HG02571 (cell line): Measurements from ENCODE around the gene ETV2.
"Not testable (repeated sequence)": the region's sequence is repeated elsewhere in the genome, so short reads cannot be mapped to it uniquely, and the experiment has no call there.

Source experiments
- ATAC-seq: cut with Tn5 transposase; IDR thresholded peaks from one replicate; pipeline ENCODE4 v1.9.1; 2021; ENCODE audit warnings: mild to moderate bottlenecking, moderate library complexity; ENCODE audit not compliant: unreplicated experiment

ETV2 gene

GRCh38 chr19:35641515-35642151, at the start of gene ETV2:
ETV2 (plus strand) TSS chr19:35641745; CDS start chr19:35642461, 716 bp downstream.
- ATAC-seq = no peak

GRCh38 chr19:35592226-35592625, 49.3 kb upstream of the ETV2 start:
- ATAC-seq = no peak

- not testable (repeated sequence) for ATAC-seq
These were observed 46.5 kb upstream of the ETV2 start for GRCh38 chr19:35595026-35595425.

GRCh38 chr19:35595928-35596327, 45.6 kb upstream of the ETV2 start:
- ATAC-seq = no peak

GRCh38 chr19:35596366-35596999, 45.1 kb upstream of the ETV2 start:
- ATAC-seq = no peak

GRCh38 chr19:35601971-35602370, 39.6 kb upstream of the ETV2 start:
- ATAC-seq = no peak

GRCh38 chr19:35604436-35604835, 37.1 kb upstream of the ETV2 start:
- ATAC-seq = not testable (repeated sequence)

- not testable (repeated sequence) for ATAC-seq
These were observed 34.4 kb upstream of the ETV2 start for GRCh38 chr19:35607170-35607569.

- no peak for ATAC-seq
These were observed 33.9 kb upstream of the ETV2 start for GRCh38 chr19:35607661-35608060.

GRCh38 chr19:35608251-35608650, 33.3 kb upstream of the ETV2 start:
- no peak for ATAC-seq

GRCh38 chr19:35609851-35610353, 31.6 kb upstream of the ETV2 start:
- ATAC-seq = no peak

GRCh38 chr19:35612224-35612558, 29.4 kb upstream of the ETV2 start:
- ATAC-seq = no peak

GRCh38 chr19:35612559-35613321, 28.8 kb upstream of the ETV2 start, which contains the start of gene HAUS5:
HAUS5 (plus strand) TSS chr19:35612735; CDS start chr19:35612795, 60 bp downstream.
- peak; percentile 55 for ATAC-seq

- ATAC-seq = no peak
These were observed 28.0 kb upstream of the ETV2 start for GRCh38 chr19:35613574-35613973.

GRCh38 chr19:35615036-35615435, 26.5 kb upstream of the ETV2 start:
- ATAC-seq = no peak

GRCh38 chr19:35618857-35619256, 22.7 kb upstream of the ETV2 start:
- ATAC-seq = no peak

GRCh38 chr19:35619290-35619923, 22.1 kb upstream of the ETV2 start:
- no peak for ATAC-seq

GRCh38 chr19:35620001-35620400, 21.5 kb upstream of the ETV2 start:
- no peak for ATAC-seq

- no peak for ATAC-seq
These were observed 19.8 kb upstream of the ETV2 start for GRCh38 chr19:35621708-35622107.

- no peak for ATAC-seq
These were observed 18.8 kb upstream of the ETV2 start for GRCh38 chr19:35622750-35623149.

- ATAC-seq = no peak
These were observed 18.1 kb upstream of the ETV2 start for GRCh38 chr19:35623327-35624010.
